GM19467 (cell line): Measurements from ENCODE around the gene UBE2E1.

Experiments
- ATAC-seq: cut with Tn5 transposase; IDR thresholded peaks from one replicate; pipeline ENCODE4 v1.9.1; 2021; ENCODE audit warnings: mild to moderate bottlenecking, moderate library complexity; ENCODE audit not compliant: unreplicated experiment

The UBE2E1 gene

DNA sequence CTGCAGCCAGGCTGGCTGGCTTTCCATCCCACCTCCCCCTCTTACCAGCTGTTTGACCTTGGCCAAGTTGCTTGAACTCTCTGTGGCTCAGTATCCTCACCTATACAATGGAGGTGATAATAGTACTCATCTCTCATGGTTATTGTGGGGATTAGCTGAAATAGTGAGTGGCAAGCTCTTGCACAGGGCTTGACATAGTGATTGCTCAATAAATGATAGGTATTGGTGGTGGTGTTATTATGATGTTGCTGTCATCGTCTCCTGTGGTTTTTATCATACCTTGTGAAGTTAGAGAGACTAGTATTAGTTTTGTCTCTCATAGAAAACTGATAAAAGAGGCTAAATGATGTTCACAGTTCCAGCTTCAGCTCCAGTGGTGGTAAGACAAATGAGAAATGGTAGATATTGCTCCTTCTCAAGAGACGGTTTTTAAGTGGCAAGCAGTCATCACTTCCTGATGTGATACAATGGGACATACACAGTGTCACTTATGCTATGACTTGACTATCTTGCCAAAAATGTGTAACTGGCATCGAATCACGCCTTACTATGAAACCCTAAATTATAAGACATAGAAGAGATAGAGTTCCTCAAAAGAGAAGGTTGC, 12.1 kb upstream of the UBE2E1 start:
- ATAC-seq = no peak

DNA sequence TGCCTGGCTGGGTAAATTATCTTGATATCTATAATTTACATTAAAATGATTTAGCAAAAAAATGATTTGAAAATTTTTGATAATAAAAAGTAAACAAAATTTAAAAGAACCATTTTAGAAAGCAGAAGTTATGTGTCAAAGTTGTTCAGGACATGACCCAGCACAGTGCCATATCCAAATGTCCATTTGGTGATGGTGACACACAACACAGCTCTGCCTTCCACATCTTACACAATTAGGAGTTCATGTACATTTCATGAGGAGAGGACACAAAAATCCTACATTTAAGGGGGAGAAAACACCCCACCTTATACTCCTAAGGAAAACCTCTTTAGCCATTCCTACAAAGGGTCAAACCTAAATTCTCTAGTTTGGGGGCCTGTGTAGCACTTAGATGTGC, 10.7 kb upstream of the UBE2E1 start:
- ATAC-seq = no peak

DNA sequence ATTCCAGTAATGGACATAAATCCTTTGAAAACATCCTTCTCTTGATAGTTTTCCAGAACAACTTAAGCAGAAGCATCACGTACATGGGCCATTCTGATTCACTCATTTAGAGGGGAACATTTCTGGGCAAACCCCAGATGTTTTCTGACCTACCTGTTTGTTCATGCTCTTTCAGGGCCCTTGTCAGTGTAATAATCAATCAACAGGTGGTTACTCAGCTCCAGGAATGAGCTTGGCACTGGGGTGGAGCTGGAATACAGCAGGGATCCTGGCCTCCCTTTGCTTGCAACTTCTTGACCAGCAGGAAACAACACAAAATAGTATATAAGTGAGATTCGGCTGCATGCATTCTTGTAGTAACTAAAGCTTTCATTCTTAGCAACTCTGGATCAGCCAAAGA, 9.2 kb upstream of the UBE2E1 start:
- no peak for ATAC-seq

DNA sequence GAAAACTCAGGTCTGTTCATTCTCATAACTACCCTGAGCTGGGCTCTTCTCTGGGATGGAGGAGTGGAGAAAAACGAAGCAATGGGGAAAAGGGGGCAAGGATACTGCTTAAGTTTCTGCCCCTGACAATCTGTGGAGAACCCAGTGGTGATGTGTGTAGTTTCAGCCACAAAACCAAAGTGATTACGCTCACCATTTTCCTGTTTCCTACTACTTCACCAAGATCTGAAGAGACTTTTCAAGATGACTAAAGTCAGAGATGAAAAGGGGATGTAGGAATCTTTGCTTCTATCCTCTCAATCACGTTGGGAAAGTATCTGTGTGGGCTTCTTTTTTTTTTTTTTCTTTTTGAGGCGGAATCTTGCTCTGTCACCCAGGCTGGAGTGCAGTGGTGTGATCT, 8.3 kb upstream of the UBE2E1 start:
- ATAC-seq = peak; percentile 77

DNA sequence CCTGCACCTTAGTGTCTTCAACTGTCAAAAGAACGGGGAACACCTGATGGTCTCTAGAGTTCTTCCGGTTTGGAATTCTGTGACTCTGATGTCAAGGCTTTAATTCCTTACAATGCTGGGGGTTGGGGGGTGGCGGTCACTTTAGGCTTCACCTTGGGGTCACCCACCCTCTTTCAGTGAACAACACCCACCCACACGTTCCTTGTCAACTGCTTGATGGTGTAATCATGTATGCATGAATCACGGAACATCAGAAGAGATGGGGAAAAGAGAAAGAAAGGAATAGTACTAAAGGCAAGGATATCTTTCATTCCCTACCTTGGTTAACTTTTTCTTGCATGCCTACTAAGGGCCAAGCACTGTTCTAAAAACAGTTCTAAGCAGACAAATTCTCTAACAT, 7.3 kb upstream of the UBE2E1 start:
- ATAC-seq = no peak

DNA sequence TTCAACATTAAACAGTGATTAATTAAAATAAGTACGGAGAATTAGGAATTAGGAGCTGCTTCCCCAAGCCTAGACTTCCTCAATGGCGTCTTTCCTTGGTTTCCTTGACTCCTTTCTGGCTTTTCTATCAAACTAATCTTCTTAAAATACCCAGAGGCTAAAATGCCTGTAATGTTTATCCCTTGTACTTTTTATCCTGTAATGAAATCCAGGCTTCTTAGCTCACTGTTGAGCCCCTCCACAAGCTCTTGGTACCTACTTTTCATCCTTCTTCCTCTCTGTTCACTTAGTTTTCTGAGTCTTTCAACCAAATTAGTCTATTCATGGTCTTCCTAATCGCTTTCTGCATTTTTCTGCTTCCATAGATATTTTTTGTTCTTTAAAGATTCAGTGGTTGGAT, 6.9 kb upstream of the UBE2E1 start:
- ATAC-seq = no peak

DNA sequence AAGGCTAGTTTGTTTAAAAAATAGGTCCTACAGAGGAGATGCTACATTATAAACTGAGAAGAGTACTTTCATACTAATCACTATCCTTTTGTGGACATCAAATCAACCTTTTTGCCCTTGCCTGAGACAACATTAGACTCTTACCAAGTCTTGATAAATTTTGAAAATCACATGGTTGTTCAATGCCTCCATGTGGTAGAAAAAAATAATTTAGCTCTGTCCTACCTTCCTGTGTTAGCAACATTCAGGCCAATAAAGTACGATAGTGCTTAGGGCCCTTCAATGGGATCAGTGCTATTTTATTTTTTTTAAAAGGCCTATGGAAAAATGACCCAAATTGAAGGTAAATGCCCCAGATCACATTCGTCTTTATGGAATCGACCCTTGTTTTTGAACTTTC, 5.0 kb upstream of the UBE2E1 start:
- ATAC-seq = no peak

DNA sequence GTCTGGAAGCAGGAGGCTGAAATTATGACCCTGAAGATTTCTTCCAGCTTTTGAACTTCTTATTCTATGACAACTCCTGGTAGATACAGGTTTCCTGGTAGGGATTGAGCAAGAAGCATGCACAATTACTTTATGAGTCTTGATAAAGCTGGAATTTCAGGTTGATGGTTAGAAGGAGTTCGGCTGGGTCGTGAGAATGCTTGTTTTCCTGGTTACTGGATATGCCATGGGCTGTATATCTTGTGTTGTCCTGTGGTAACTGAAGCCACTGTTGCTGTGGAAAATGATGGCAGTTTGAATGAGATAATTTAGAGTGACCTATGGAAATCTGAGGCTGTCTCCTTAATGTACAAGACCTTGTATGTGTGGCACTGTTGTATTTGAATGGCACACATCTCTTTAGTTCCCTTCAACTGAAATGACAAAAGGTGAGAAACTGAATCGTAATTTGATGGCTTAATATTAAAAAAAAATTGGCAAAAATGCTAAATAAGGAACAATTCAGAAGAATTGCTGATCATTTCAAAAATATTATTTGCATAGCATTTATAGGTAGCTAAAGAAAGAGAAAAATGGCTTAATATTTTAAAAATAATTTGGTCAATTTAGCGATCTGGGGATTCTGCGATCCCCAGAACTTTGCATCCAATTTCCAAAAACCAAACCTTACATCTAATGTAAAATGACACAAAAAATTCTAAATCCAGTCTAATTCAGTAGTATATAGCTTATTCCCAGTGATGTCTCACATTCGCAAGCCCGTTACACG, 1.1 kb upstream of the UBE2E1 start:
- no peak for ATAC-seq

DNA sequence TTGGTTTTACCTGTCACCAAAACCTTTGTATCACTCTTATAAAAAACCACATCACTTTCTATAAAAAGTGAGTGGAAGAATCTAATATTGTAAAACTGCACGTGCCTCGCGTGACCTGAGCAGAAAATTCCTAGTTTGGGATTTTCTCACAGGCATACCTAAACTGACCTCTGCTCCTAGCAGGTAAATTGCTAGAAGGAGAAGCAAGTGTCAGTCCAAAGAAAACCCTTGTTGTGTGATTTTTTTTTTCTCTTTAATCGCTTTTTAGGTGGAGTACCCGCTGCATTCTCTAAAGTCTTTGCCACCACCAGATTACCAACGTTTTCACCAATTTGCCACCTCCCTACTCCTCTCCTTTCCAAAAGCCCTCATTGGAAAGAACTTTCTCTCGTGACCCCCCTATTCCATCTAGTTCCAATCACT, 534 bp upstream of the UBE2E1 start:
- no peak for ATAC-seq

DNA sequence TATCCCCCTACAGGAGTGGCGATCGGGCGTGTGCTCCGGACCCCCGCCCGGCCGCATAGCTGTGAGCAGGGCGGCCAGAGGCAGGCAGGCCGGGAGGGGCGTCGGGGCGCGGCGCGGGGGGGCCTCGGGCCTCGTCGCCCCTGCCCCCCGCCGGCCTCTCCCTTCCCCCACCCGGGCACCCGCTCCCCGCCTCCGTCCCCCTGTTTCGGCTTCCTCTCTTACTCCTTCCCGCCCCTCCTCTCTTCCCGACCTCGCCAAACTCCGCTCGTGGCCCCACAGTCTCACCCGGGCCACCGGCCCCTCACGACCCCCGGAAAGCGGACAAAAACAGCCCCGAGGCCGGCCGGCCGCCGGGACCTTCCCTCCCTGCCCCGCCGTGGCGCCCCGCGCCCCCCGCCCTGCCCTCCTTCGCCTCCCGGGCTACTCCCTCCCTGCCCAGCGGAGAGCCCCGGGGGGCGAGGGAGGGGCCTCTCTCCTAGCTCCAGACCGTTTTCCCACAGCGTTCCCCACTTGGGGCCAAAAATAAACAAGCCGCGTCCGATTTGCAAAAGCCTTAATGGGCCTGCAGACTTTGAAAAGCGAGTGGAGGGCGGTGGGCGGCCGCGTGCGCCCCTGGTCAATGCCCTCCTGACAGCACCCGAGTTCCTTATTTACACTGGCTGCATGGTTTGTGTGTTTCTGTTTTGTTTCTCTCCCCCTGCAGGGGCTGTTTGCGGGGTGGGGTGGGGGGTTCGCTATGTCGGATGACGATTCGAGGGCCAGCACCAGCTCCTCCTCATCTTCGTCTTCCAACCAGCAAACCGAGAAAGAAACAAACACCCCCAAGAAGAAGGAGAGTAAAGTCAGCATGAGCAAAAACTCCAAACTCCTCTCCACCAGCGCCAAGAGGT, 1.0 kb downstream of the UBE2E1 start:
- peak; percentile 0 for ATAC-seq

DNA sequence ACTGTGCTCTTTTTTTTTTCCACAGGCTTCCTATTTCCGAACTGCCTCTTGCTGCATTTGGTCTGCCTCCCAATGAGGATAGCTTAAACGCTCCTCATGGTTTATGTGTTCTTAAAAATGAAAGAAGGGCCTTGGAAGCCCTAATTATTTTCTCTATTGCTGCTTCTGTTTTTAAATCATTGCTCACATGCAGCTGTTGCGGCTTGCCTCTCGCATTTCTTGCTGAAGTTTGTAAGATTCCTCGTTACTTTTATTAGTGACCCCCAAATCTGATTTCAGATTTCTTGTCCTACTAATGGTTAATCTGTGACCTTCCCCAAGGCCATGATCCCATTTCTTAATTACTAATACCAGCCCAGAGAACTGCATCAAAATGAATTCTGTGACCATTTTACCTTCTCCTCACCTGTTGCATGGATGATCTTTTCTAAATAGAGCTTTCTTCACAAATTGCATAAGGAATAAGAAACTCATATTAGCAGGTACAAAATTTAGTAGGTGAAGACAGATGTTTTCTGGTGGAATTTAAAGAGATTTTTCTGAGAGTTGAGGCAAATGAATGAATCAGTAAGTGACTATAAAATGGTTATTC, 1.8 kb downstream of the UBE2E1 start:
- no peak for ATAC-seq

DNA sequence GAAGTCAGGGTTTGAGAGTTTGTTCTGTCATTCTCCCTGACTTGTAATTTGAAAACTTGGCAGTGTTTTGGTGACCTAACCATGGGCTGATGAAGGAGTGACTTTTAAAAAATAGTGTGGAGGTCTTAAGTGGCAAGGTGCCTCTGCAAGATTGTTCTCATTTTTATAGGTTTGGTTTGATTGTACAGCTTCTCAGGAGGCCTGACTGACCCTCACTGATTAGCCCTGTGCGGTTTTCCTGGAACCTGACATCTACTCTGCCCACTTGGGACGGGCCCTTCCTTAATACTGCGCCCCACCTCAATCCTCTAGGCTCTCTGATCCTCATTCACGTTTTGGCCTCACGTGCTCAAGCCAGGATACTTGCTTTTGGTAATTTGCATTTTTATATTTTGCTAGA, 2.8 kb downstream of the UBE2E1 start:
- ATAC-seq = no peak

DNA sequence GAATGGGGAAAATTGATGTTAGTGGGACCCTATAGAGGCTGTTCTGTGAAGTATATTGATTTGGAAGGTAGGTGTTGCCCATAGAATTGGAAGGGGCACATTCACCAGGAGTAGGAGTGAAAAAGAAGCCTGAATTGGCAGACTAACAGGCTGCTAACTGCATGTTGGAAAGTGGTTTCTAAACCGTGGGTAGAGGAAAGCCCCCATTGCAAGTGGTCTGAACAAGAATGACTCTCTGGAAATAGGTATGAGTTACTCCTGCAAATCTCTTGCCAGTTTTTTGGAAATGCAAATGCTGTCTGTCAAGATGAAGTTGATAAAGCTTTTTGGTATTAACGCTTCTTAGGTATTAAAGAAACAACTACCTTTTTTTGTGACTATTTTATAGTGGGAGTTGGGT, 3.5 kb downstream of the UBE2E1 start:
- no peak for ATAC-seq

DNA sequence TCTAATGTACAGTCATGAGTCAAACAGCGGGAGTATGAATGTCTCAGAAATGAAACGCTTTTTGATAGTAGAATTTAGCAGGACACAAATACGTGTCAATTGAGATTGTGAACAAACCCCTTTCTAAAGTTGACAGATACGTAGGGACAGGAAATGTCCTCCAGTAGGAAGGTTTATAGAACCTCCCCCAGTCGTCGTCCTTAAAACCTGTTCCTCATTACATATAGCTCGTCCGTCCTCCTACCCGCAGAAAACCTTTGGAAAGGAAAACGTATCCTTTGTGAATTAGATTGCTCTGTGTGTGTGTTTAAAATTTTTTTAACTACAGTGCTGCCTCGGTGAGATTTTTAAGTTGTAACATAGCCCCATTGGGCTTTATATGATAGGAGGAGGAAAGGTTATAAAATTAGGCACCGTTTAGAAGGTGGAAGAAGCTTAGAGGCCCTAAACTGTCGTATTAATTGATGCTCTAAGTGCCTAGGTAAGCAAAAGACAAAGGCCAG, 4.1 kb downstream of the UBE2E1 start:
- no peak for ATAC-seq

DNA sequence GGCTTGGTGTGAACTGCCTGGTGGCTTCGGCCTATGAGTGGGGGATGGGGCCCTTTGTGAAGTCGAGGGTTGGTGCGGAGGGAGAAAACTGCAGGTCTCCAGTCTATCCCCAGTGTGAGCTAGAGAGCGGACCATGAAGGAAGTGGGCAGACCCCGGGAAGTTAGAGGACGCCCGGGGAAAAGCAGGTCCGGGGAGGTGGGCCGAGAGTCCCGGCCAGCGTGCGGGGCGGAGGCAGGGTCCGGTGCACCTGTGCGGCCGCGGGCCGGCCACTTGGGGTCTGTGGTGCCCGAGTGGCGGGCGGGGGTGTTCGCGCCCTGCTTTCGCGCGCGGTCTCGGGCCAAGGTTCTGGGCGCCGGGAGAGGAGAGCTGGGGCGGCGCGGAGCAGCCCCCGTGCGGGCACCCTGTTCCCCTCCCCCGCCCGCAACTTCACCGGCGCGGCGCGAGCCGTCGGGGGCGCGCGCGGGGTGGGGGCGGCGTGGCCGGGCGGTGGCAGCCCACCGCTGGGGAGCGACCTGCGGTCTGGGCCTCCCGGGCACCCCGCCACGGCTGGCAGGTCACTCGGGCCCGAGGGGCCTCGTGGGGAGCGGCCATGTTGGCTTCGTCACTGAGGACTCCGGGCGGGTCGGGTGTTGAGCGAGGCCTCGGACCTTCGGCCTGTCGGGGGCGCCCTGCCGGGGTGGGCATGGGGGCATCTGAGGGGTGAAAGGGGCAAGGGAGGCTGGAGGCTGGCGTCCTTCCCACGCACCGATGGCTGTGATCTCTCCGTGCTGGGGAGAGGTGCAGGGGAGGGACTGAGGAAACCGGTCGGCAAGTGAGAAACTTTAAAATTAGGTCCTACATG, 4.8 kb downstream of the UBE2E1 start:
- ATAC-seq = no peak

DNA sequence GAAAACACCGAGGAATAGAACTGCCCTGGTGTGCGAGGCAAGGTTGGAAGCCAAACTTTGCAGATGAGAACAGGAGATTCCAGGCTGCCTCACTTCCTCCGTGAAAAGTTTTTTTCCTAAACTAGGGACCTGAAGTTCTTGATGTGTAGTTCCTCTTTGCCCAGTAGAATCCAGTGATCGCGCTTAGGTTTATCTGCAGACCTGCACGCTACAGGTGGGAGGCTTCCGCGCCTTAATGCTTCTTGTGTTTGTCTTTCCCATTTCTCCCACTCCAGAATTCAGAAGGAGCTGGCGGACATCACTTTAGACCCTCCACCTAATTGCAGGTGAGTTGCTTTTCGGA, 5.4 kb downstream of the UBE2E1 start:
- ATAC-seq = no peak

DNA sequence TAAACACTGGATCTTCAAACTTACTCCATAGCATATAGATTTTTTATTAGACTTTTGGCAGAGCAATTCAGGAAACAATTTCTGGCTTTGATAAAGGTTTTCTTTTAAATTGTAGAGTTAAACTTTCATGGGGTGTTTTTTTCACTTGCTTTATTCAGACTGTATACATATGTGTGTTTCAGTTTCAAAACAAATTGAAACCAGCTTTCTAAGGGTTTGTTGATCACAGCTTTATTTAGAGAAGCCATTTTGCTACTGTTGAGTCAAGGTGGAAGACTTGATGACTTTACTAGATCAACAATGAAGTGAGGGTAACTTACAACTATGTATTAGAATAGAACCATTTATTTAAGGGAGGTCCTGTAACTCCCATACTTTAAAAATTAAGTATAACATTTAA, 6.2 kb downstream of the UBE2E1 start:
- peak; percentile 38 for ATAC-seq

DNA sequence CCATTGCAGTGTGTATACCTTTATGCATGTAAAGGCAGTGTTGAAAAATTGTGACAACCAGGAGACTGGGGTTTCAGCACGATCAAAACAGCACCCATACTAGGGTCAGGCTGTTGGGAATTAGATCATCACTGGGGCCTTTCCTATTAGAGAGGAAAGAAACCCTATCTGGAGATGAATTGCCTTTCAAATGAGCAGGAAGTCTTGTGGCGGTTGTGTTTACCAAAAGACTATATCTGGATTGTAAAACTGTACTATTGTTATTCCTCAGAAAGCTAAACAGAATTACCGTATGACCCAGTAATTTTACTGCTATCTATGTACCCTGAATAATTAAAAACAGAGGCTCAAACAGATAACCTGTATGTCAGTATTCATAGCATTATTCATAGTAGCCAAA, 10.1 kb downstream of the UBE2E1 start:
- ATAC-seq = no peak

DNA sequence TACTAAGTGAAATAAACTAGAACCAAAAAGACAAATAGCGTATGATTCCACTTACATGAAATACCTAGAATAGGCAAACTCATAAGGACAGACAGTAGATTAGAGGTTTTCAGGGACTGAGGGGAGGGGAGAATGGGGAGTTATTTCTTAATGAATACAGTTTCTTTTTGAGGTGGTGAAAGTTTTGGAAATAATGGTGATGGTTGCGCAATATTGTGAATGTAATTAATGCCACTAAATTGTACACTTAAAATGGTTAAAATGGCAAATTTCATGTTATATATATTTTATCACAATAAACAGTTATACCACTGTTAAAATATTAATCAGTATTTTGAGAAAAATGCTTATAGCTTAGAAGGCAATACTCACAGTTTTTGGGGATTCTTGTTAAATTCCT, 11.0 kb downstream of the UBE2E1 start:
- no peak for ATAC-seq

DNA sequence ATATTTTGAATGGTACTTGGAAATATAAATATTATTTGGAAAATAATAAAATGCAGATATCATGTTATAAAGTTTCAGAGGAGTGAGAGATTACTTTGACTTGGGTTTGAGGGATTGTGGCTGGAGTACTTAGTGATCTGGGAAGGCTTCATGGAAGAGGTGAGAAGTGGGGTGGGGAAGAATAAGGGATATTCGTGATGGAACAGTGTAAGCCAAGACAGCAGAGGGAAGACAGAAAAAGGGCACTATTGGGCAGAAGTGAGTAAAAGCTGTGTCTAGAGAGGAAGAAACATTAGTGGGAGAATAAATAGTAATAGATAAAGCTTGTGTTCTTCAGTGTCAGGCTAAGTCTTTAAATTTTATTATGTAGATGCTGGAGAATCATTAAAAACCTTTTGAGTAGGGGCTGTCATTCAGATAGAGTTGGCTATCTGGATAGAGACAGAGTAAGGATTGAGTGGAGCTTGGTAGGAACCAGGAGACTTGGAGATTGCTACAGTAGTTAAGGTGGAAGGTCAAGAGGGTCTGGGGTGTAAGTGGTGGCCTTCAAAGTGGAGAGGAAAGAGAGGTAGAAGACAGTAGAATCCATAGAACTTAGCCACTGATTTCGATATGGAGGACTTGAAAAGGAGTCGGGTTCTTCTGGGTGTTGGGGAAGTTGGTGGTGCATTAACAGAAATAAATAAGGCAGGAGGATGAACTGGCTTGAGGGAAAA, 11.9 kb downstream of the UBE2E1 start:
- no peak for ATAC-seq
